HG03521 (cell line): Measurements from ENCODE around the gene ALDH3B1.

Experiments used
- ATAC-seq: cut with Tn5 transposase; IDR thresholded peaks from one replicate; pipeline ENCODE4 v1.9.1; 2021; ENCODE audit warnings: mild to moderate bottlenecking, moderate library complexity; ENCODE audit not compliant: unreplicated experiment

ALDH3B1 gene

GRCh38 chr11:68028802-68029545 is 18.8 kb downstream of the ALDH3B1 start:
- no peak for ATAC-seq

GRCh38 chr11:68030318-68031143 is 20.4 kb downstream of the ALDH3B1 start, which contains the start of gene NDUFS8:
TSS of gene NDUFS8 (plus strand) at chr11:68030681. CDS start at chr11:68032152, 1,471 bp downstream.
- ATAC-seq, result peak; percentile 94

GRCh38 chr11:68031144-68031464 is 21.0 kb downstream of the ALDH3B1 start:
- no peak for ATAC-seq

GRCh38 chr11:68032003-68032402 is 21.9 kb downstream of the ALDH3B1 start:
- no peak for ATAC-seq

- ATAC-seq, result no peak
Observed at GRCh38 chr11:68032997-68033707, 23.0 kb downstream of the ALDH3B1 start.

GRCh38 chr11:68033708-68034045 is 23.6 kb downstream of the ALDH3B1 start:
- no peak for ATAC-seq

GRCh38 chr11:68035266-68035876 is 25.2 kb downstream of the ALDH3B1 start:
- no peak for ATAC-seq

- ATAC-seq, result no peak
Observed at GRCh38 chr11:68036141-68036716, 26.1 kb downstream of the ALDH3B1 start.

GRCh38 chr11:68036717-68037239 is 26.7 kb downstream of the ALDH3B1 start:
- ATAC-seq, result no peak

- no peak for ATAC-seq
Observed at GRCh38 chr11:68037411-68038225, 27.5 kb downstream of the ALDH3B1 start.

GRCh38 chr11:68038226-68038717 is 28.1 kb downstream of the ALDH3B1 start:
- no peak for ATAC-seq

- peak; percentile 41 for ATAC-seq
Observed at GRCh38 chr11:68038718-68039525, 28.8 kb downstream of the ALDH3B1 start, which contains the start of gene TCIRG1. TSS of gene TCIRG1 (plus strand) at chr11:68039025. CDS start at chr11:68041272, 2,247 bp downstream.

- ATAC-seq, result no peak
Observed at GRCh38 chr11:68039526-68040086, 29.5 kb downstream of the ALDH3B1 start.

- no peak for ATAC-seq
Observed at GRCh38 chr11:68040101-68040956, 30.2 kb downstream of the ALDH3B1 start.

- ATAC-seq, result no peak
Observed at GRCh38 chr11:68040957-68041591, 30.9 kb downstream of the ALDH3B1 start.

GRCh38 chr11:68041617-68042218 is 31.6 kb downstream of the ALDH3B1 start:
- ATAC-seq, result no peak
